Left ventricle myocardium superior (tissue), 1 donor: ENCODE data around the gene G0S2. TPM values are rescaled to one million over a fixed set of nuclear protein-coding genes. Genes with fewer than 3 reads are reported as not detected.

ENCODE experiments used
- ATAC-seq: fragments of 200-7000 bp; cut with Tn5 transposase; one replicate; pipeline ENCODE4 v1.9.1; 2020; ENCODE audit warnings: mild to moderate bottlenecking, moderate library complexity
- DNase-seq: peaks from one replicate; pipeline ENCODE4 v3.0.0-alpha.2; 2020
- intact Hi-C: fragments of 100-400 bp; cut with micrococcal nuclease; formaldehyde crosslinking; loops from one replicate; pipeline ENCODE4 v1.11.0; 2022
- total RNA-seq: library from RNA; stranded (reverse); fragmentation: NEBNext Ultra II Directional; extraction: Animal tissue kit (Norgen Biotek cat#: 25700); gene quantifications from one replicate; pipeline ENCODE4 v1.2.1, GENCODE V29; 2021
- donor health status: DM: no; HTN: yes; CAD: no; lungs with severe emphysema.

G0S2 gene
- total RNA-seq, 1 donor from 2014 or later = 594 TPM

- no peak for DNase-seq
- intact Hi-C loops = no loop called here
- ATAC-seq = no peak
Measured at GRCh38 chr1:209646558-209646957, 28.7 kb upstream of the G0S2 start.

DNA sequence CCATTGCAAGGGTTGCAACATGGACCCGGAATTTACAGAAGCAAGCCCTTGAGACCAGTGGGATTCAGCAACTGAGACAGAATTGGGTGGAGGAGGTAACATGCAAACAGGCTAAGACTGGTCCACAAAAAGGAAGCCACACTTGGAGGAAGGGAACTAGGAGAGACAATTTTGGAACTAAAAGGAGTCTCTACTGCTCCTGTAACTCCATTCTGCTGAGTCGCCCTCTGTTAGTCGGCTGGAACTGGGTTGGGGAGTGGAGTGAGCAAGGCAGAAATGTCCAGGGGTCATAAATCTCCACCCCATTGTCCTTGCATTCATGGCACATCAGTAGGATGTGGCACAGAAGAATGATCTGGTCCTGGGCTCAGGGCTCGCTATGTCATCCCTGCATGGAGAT is 28.1 kb upstream of the G0S2 start:
- intact Hi-C loops = no loop called here
- ATAC-seq (no peak), DNase-seq (no peak)

GRCh38 chr1:209648346-209648745 is 26.9 kb upstream of the G0S2 start:
- no peak for DNase-seq
- intact Hi-C loops = no loop called here
- no peak for ATAC-seq

- intact Hi-C loops = no loop called here
- DNase-seq (no peak), ATAC-seq (peak; percentile 24)
Measured at GRCh38 chr1:209648931-209649776, 26.1 kb upstream of the G0S2 start.

GRCh38 chr1:209650454-209650853 is 24.8 kb upstream of the G0S2 start:
- ATAC-seq = no peak
- DNase-seq = no peak
- intact Hi-C loops = no loop called here

DNA sequence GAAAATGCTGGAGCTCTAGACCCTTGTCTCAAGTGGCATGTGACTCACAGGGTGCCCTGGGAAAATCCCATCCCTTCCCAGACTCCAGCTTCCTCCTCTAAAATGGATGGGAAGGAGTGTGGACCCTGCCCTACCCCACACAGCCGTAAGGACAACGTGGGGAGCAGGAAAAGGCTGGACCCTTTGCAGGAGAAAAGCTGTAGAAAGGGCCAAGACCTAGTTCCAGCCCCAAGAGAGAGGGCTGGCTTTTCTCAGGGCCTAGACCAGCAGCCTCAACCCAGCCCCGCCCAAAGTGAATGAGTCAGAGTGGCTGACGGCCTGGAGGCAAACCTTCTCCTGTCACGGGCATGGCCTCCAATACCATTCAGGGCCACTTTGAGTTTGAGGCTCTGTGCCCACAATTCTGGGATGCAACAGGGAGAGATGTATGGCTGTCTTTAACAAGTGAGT is 24.0 kb upstream of the G0S2 start:
- peak; percentile 63 for ATAC-seq
- peak; percentile 63 for DNase-seq
- intact Hi-C loops = no loop called here

GRCh38 chr1:209652121-209652735 is 23.0 kb upstream of the G0S2 start, which contains the start of gene LAMB3:
LAMB3 (minus strand) TSS chr1:209652425; CDS start chr1:209650944, 1,481 bp downstream.
- ATAC-seq (no peak), DNase-seq (no peak)
- intact Hi-C loops = no loop called here

GRCh38 chr1:209652873-209653401 is 22.3 kb upstream of the G0S2 start:
- peak; percentile 61 for ATAC-seq
- intact Hi-C loops = no loop called here
- peak; percentile 84 for DNase-seq

DNA sequence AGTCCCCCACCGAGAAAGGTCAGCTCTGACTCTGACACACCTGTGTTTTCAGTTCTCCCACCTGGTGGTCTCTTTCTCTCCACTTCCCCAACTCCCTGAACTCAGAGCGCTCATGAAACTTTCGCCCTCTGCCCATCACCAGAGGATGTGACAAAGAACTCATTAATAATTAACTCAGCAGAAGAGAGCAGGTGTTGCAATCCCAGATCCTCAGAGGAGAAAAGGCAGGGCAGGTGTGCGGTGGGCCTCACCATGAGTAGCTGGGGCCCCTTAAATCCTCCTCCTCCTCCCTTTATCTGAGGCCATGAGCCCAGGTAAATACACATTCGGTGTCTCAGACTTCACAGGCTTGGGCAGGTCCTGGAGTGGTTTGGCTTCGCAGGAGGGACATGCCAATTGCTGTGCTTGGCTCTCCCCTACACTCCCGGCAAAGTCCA is 21.3 kb upstream of the G0S2 start:
- DNase-seq (no peak), ATAC-seq (no peak)
- intact Hi-C loops = no loop called here

GRCh38 chr1:209655411-209656231 is 19.6 kb upstream of the G0S2 start:
- DNase-seq (no peak), ATAC-seq (no peak)
- intact Hi-C loops = no loop called here

DNA sequence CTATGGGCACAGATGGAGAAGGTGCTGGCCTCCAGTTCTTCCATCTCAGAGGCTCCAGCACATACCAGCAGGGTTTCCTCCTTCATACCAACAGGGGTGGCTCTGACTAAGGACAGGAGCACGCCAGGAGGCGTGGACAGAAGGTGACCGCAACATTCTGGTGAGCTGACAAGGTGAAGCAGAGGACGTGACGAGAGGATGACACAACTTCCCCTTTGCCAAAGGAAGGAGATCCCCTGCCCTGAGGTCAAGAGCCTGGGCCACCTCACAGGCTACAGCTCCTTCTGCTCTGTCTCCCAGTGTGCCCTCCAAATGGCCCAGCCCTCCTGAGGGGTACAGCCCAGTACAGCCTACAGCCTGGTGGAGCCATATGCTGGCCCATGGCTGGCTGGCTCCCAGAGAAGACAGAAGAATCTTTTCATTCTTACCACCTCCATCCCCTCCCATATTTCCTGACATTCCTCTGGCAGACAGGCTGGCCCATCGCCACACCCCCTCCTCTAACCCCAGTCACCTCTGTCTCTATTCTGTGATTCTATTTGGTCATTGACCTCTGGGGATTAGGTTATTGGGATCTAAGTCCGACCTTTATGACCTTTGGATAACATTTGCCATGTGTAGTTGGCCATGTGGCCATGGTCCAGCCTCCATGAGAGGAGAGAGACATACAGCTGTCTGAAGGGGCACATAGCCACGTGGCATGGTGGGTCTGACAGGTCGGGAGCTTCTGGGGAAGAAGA is 17.9 kb upstream of the G0S2 start:
- DNase-seq (no peak), ATAC-seq (no peak)
- intact Hi-C loops = no loop called here

DNA sequence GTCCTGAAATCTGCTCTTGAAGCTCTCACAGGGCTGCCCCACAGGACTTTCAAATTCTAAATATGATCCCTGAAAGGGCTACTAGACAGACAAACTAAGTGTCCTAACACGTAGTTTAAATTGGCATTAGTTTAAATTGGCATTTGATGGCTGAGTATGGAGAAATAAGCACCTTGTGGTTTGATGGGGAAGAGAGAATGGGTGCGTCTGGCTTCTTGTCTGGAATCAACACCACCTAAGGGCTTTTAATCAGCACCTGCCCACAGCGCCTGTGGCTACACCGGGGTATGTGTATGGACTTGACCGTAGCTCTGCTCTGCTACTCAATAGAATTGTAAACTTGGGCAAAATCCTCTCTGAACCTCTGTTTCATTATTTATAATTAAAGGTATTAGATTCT is 17.3 kb upstream of the G0S2 start:
- no peak for DNase-seq
- no peak for ATAC-seq
- intact Hi-C loops = no loop called here

GRCh38 chr1:209659909-209660308 is 15.3 kb upstream of the G0S2 start:
- DNase-seq (no peak), ATAC-seq (peak; percentile 34)
- intact Hi-C loops = no loop called here

GRCh38 chr1:209661071-209661470 is 14.1 kb upstream of the G0S2 start:
- DNase-seq (no peak), ATAC-seq (no peak)
- intact Hi-C loops = no loop called here

DNA sequence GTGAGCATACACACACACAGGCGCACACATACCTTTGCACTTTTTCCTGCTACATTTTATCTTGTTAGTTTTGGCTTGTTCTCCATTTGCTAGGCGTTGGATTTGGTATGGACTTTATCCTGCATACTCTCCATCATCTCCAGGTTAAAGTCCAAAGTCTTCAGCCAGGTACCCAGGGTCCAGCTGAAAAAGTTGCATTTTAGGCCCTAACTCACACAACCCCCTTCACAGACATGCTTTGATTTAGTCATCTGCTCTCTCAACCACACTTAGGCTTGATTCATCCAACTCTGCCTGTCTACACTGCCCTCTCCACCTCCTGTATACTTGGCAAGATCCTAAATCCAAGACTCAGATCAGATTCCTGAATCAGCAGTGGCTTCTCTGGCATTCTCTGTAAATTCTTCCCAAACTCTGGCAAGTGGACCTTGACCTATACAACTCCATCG is 12.3 kb upstream of the G0S2 start:
- DNase-seq = no peak
- intact Hi-C loops = no loop called here

DNA sequence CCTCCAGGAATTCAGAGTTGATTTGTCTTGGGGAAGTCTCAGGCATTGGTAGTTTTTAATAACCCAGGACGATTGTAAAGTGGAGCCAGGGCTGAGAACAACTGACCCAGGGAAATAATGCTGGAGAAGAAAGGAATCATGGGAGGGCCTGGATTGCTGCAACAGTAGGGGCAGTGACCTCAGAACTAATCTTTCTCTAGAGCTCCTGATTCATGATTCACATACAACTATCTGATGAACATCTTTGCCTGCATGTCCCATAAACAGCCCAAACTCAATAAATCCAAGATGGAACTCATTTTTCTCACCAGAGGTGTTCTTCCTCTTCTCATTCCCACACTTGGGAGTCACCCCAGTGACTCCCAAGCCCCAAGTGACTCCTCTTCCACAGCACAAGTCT is 8.1 kb upstream of the G0S2 start:
- DNase-seq (no peak), ATAC-seq (no peak)
- intact Hi-C loops = no loop called here

More for the DNA sequence above, 12.3 kb upstream of the G0S2 start:
- ATAC-seq = no peak

DNA sequence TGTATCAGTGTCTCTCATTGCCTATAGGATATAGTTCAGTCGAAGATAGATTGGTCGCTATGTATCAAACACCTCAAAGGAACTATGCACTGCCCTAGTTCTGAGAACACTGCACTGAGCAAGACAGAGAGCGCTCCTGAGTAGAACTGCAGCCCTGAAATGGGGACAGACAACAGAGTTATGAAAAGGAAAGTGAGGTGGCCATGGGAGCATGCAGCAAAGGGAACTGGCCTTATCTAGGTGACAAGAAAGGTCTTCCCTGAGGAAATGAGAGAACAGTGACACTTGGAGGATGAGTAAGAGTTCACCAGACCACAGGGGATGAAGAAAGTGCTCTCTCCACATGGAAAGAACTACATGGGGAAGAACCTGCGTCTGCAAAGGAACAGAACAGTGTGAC is 7.5 kb upstream of the G0S2 start:
- intact Hi-C loops = no loop called here
- DNase-seq (no peak), ATAC-seq (no peak)

DNA sequence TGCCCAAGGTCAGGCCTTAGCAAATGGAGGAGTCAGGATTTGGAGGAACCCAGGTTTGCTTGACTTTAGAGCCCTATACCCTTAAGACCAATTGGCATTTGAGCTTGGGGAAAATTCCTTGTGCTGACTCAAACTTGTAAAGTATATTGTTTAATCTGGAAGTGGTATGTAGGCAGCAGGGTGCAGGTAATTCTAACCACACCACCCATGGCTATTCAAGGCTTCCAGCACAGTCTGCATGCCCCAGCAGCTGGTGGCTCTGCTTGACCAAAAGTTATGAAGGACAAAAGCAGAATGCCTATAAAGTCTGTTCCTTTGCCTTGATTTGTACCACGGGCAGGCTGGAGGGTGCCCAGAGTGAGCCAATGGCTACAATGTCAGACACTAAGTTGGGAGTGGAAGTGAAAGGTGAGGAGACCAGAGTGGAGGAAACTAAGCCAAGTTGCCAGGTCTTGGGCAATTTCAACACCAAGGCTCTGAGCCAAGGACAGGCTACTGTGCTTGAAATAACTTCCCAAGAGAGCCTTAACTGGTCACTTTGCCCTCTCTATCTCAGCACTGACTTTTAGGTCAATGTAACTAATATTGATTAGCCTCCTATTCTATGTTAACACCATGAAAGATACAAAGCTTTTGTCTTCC is 4.7 kb upstream of the G0S2 start:
- DNase-seq = no peak
- ATAC-seq = peak; percentile 2
- intact Hi-C loops = no loop called here
